ENCODE measurements around the gene CUEDC1.

DNA sequence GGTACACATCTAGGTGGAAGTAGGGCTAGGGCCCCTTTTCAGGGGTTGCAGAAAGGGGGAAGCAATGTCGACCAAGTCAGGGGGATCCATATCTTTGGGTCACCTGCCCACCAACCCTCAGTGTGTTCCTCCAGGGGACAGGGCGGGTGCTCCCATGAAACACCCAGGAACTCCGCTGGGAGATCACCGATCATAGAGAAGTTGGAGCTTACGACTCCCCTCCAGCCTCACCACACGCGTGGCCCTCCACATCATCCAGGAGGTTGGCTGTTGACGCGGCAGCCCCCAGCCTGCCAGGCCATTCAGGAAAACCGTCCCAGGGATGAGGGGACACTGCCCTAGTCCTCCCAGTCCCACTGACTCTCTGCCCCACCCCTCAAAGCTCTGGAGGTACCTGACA lies 88.1 kb downstream of the CUEDC1 start:
- TF ChIP-seq EZH2 (IDR thresholded peaks at IDR 0.05; ENCODE audit: borderline replicate concordance, insufficient read depth, low read depth, low read length, poor library complexity, severe bottlenecking) = no peak
- TF ChIP-seq, protein P1, sequence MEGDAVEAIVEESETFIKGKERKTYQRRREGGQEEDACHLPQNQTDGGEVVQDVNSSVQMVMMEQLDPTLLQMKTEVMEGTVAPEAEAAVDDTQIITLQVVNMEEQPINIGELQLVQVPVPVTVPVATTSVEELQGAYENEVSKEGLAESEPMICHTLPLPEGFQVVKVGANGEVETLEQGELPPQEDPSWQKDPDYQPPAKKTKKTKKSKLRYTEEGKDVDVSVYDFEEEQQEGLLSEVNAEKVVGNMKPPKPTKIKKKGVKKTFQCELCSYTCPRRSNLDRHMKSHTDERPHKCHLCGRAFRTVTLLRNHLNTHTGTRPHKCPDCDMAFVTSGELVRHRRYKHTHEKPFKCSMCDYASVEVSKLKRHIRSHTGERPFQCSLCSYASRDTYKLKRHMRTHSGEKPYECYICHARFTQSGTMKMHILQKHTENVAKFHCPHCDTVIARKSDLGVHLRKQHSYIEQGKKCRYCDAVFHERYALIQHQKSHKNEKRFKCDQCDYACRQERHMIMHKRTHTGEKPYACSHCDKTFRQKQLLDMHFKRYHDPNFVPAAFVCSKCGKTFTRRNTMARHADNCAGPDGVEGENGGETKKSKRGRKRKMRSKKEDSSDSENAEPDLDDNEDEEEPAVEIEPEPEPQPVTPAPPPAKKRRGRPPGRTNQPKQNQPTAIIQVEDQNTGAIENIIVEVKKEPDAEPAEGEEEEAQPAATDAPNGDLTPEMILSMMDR (IDR thresholded peaks at IDR 0.05) = no peak

Data from B cell (primary cell).